OCI-LY7 (cell line): ENCODE data around the gene TRDN.

ENCODE experiments used
- CTCF ChIP-seq: fragments of 200-600 bp; sonication (generic); conservative IDR thresholded peaks from 2 replicates; pipeline ENCODE4 v1.5.1; 2014; ENCODE audit warnings: mild to moderate bottlenecking, antibody characterized with exemption, low read length, moderate library complexity, mixed read lengths
- EZH2phosphoT487 ChIP-seq: fragments of 200-600 bp; sonication (generic); IDR thresholded peaks from 2 replicates; pipeline ENCODE4 v1.6.1; 2018; ENCODE audit warnings: low read depth, borderline replicate concordance, mild to moderate bottlenecking, mixed run types, antibody characterized with exemption, low read length, moderate library complexity, mixed read lengths

- no peak for TF ChIP-seq CTCF
- TF ChIP-seq EZH2phosphoT487: no peak
Observed at GRCh38 chr6:123189816-123190215, 446.9 kb downstream of the TRDN start.
